HepG2 (cell line): ENCODE measurements around the gene ZC3H7B. TPM values are rescaled to one million over a fixed set of nuclear protein-coding genes. Genes with fewer than 3 reads are reported as not detected.
A peak's percentile ranks its signal among the peaks of the same experiment; 100 is the strongest.

ENCODE experiments used
- ATAC-seq: fragments of 200-7000 bp; cut with Tn5 transposase; 3 replicates; pipeline ENCODE4 v1.9.1; 2020; ENCODE audit warnings: mild to moderate bottlenecking, moderate library complexity
- BruUV-seq: library from RNA; stranded (reverse); fragments of 400-500 nt; replicated peaks from 2 replicates; lab custom pipeline; 2021; lab: Mats Ljungman, UMichigan
- CTCF ChIA-PET: fragments of 300-600 bp; formaldehyde crosslinking; extraction: SDS; loops from one replicate; lab custom pipeline; 2021; ENCODE audit warnings: low total read pairs, inconsistent platforms, low intra/inter-chr PET ratio; lab: Yijun Ruan, JAX
- POLR2A ChIA-PET: fragments of 350-600 bp; sonication (Branson Sonifier 250); formaldehyde crosslinking; loops from one replicate; lab custom pipeline; 2020; ENCODE audit warnings: antibody characterized with exemption, inconsistent platforms; lab: Yijun Ruan, JAX
- DNase-seq: peaks from one replicate; pipeline ENCODE4 v3.0.0-alpha.2; 2015; ENCODE audit warnings: low spot score
- FAIRE-seq: peaks from 3 replicates; lab custom pipeline; 2011; peaks lifted over from hg19 to GRCh38; lab: Jason Lieb, UNC
- H2AFZ ChIP-seq: one replicate; pipeline ENCODE4 v1.6.1; 2011; ENCODE audit warnings: low read length, inconsistent platforms
- H3K27ac ChIP-seq: fragments of 300-600 bp; 3 replicates; pipeline ENCODE4 v1.8.0; 2011; ENCODE audit warnings: mixed run types, mild to moderate bottlenecking, mixed read lengths, low read length, inconsistent platforms; ENCODE audit not compliant: insufficient read depth; ENCODE audit errors: extremely low read length
- H3K27me3 ChIP-seq, 2 experiments: fragments of 200-600 bp in 1 of 2; 2 replicates in 1 of 2; 3 replicates in 1 of 2; pipeline versions ENCODE4 v1.6.0 to v1.8.0; 2011; ENCODE audit warnings: low read length in 2 of 2, mild to moderate bottlenecking in 2 of 2, moderate library complexity in 2 of 2, inconsistent platforms in 1 of 2; ENCODE audit not compliant: insufficient read depth in 2 of 2, control insufficient read depth in 1 of 2
- H3K36me3 ChIP-seq, 2 experiments: fragments of 200-600 bp in 1 of 2; replicated peaks in 1 of 2; 2 replicates in 1 of 2; 3 replicates in 1 of 2; pipeline versions ENCODE4 v1.5.1 to v1.8.0; 2011; ENCODE audit warnings: low read length in 2 of 2, inconsistent platforms in 1 of 2; ENCODE audit not compliant: insufficient read depth in 2 of 2, control insufficient read depth in 1 of 2
- H3K4me1 ChIP-seq: 2 replicates; pipeline ENCODE4 v1.5.1; 2012; ENCODE audit warnings: low read length, inconsistent platforms; ENCODE audit not compliant: insufficient read depth
- H3K4me2 ChIP-seq: 2 replicates; pipeline ENCODE4 v1.6.0; 2011; ENCODE audit warnings: low read depth, low read length, inconsistent platforms
- H3K4me3 ChIP-seq, 3 experiments: fragments of 200-600 bp in 1 of 3; sonication (generic), shearing (Covaris generic) in 1 of 3; replicated peaks in 1 of 3; 2 replicates each; pipeline ENCODE4 v1.5.1; 2011 to 2016; ENCODE audit warnings: low read length in 3 of 3, inconsistent platforms in 2 of 3, low read depth in 2 of 3, mild to moderate bottlenecking in 2 of 3, control low read depth in 1 of 3, mixed read lengths in 1 of 3; ENCODE audit not compliant: insufficient read depth in 1 of 3
- H3K79me2 ChIP-seq: one replicate; pipeline ENCODE4 v1.6.1; 2011; ENCODE audit warnings: low read length, inconsistent platforms; ENCODE audit not compliant: insufficient read depth
- H3K9ac ChIP-seq: 2 replicates; pipeline ENCODE4 v1.6.0; 2011; ENCODE audit warnings: mild to moderate bottlenecking, low read depth, low read length, inconsistent platforms; ENCODE audit not compliant: insufficient read depth
- H3K9me3 ChIP-seq: 2 replicates; pipeline ENCODE4 v1.5.1; 2012; ENCODE audit warnings: mild to moderate bottlenecking, low read length
- H4K20me1 ChIP-seq: 2 replicates; pipeline ENCODE4 v1.6.0; 2011; ENCODE audit warnings: inconsistent platforms, mild to moderate bottlenecking, low read length, moderate library complexity; ENCODE audit not compliant: insufficient read depth
- CENPBD1 ChIP-seq: sonication (generic); formaldehyde crosslinking; IDR thresholded peaks from 2 replicates; pipeline ENCODE4 v1.8.0; 2022; ENCODE audit warnings: missing genetic modification reagents, low read depth, mild to moderate bottlenecking, borderline replicate concordance
- CHD2 ChIP-seq: IDR thresholded peaks from 2 replicates; pipeline ENCODE4 v1.6.1; 2011; ENCODE audit warnings: low read depth, low read length, improper control_type of control experiment
- FLYWCH1 ChIP-seq: sonication (generic); formaldehyde crosslinking; IDR thresholded peaks from 2 replicates; pipeline ENCODE4 v1.8.1; 2023; ENCODE audit warnings: mild to moderate bottlenecking, missing genetic modification reagents
- GTF3A ChIP-seq: sonication (generic); formaldehyde crosslinking; conservative IDR thresholded peaks from 2 replicates; pipeline ENCODE4 v1.4.0; 2020; ENCODE audit warnings: mild to moderate bottlenecking, missing genetic modification reagents
- HOXA7 ChIP-seq: sonication (generic); formaldehyde crosslinking; IDR thresholded peaks from 2 replicates; pipeline ENCODE4 v1.8.1; 2022; ENCODE audit warnings: mild to moderate bottlenecking, missing genetic modification reagents, moderate library complexity
- KLF6 ChIP-seq: IDR thresholded peaks from 2 replicates; pipeline ENCODE4 v1.8.0; 2016; ENCODE audit warnings: missing biosample characterization, missing genetic modification reagents
- PCBP1 ChIP-seq: fragments of 200-400 bp; formaldehyde crosslinking; IDR thresholded peaks from 2 replicates; pipeline ENCODE4 v1.6.1; 2017; ENCODE audit warnings: mild to moderate bottlenecking, low read depth, low read length, borderline replicate concordance
- SP1 ChIP-seq, 2 experiments: fragments of 450-650 bp in 1 of 2; sonication (generic) in 1 of 2; formaldehyde crosslinking in 1 of 2; IDR thresholded peaks; 2 replicates each; pipeline versions ENCODE4 v1.4.0 to v1.6.1; 2016 to 2020; ENCODE audit warnings: missing genetic modification reagents in 1 of 2
- SP5 ChIP-seq: IDR thresholded peaks from 2 replicates; pipeline ENCODE4 v1.6.1; 2016; ENCODE audit warnings: low read depth, borderline replicate concordance
- SUZ12 ChIP-seq: fragments of 150-350 bp; IDR thresholded peaks from 2 replicates; pipeline ENCODE4 v1.6.1; 2014; ENCODE audit warnings: low read depth, low read length
- YY1 ChIP-seq: IDR thresholded peaks from 2 replicates; pipeline ENCODE4 v1.6.1; 2011; ENCODE audit warnings: low read length, low read depth, moderate library complexity, mild to moderate bottlenecking; ENCODE audit not compliant: insufficient read depth, insufficient replicate concordance
- ZFP36L1 ChIP-seq: sonication (generic); formaldehyde crosslinking; IDR thresholded peaks from 2 replicates; pipeline ENCODE4 v1.8.0; 2022; ENCODE audit warnings: mild to moderate bottlenecking, missing genetic modification reagents, moderate library complexity
- ZFP90 ChIP-seq: sonication (generic); formaldehyde crosslinking; IDR thresholded peaks from 2 replicates; pipeline ENCODE4 v1.8.0; 2022; ENCODE audit warnings: missing genetic modification reagents, mild to moderate bottlenecking, inconsistent platforms, borderline replicate concordance
- ZNF136 ChIP-seq: sonication (generic); formaldehyde crosslinking; IDR thresholded peaks from 2 replicates; pipeline ENCODE4 v1.8.1; 2022; ENCODE audit warnings: low read depth, mild to moderate bottlenecking, moderate library complexity, missing genetic modification reagents
- ZNF543 ChIP-seq: sonication (generic); formaldehyde crosslinking; IDR thresholded peaks from 2 replicates; pipeline ENCODE4 v1.4.0; 2020; ENCODE audit warnings: mild to moderate bottlenecking, missing genetic modification reagents
- ZNF605 ChIP-seq: sonication (generic); formaldehyde crosslinking; IDR thresholded peaks from 2 replicates; pipeline ENCODE4 v1.8.0; 2022; ENCODE audit warnings: mild to moderate bottlenecking, missing genetic modification reagents
- ZNF780A ChIP-seq: sonication (generic); formaldehyde crosslinking; IDR thresholded peaks from 2 replicates; pipeline ENCODE4 v1.8.0; 2022; ENCODE audit warnings: mild to moderate bottlenecking, missing genetic modification reagents, moderate library complexity
- ZSCAN25 ChIP-seq: sonication (generic); formaldehyde crosslinking; IDR thresholded peaks from 2 replicates; pipeline ENCODE4 v1.8.0; 2022; ENCODE audit warnings: mild to moderate bottlenecking, missing genetic modification reagents
- ZXDC ChIP-seq: sonication (generic); formaldehyde crosslinking; IDR thresholded peaks from 2 replicates; pipeline ENCODE4 v1.5.0; 2020; ENCODE audit warnings: mild to moderate bottlenecking, missing genetic modification reagents
- WGBS: methylation state at CpG from one replicate; pipeline ENCODE4 v1.1.6; 2017; ENCODE audit warnings: low lambda C conversion rate; 5-methylcytosine and 5-hydroxymethylcytosine counted together
- in situ Hi-C: cut with HindIII; loops from 2 replicates; pipeline ENCODE4 v1.10.0; 2017; ENCODE audit warnings: low pct_unique_long_range_greater_than_20kb; ENCODE audit not compliant: extremely low pct_ligation_motif_present
- intact Hi-C: fragments of 100-400 bp; cut with micrococcal nuclease; formaldehyde crosslinking; loops from one replicate; pipeline ENCODE4 v1.10.0; 2022; ENCODE audit not compliant: unreplicated experiment
- polyA plus RNA-seq, 8 experiments: library from polyadenylated mRNA; depleted of rRNA in 3 of 8; stranded (reverse) in 7 of 8; unstranded in 1 of 8; fragments of >200 nt; fragmentation: Illumina TruSeq in 4 of 8; extraction: Trizol in 4 of 8; gene quantifications; 2 replicates each; pipeline versions ENCODE4 v1.2.1 to v1.2.3, GENCODE V29; 2011 to 2016; ENCODE audit warnings: low read depth in 4 of 8, missing spikeins in 1 of 8, mixed read lengths in 1 of 8; ENCODE audit not compliant: insufficient read depth in 1 of 8
- total RNA-seq, 5 experiments: library from RNA; depleted of rRNA; stranded (reverse); fragments of >200 nt; fragmentation: Illumina TruSeq; extraction: Trizol; gene quantifications; 2 replicates each; pipeline ENCODE4 v1.2.3, GENCODE V29; 2016; ENCODE audit warnings: low read depth in 1 of 5
- TF ChIP-seq, protein P1 (sequence below): sonication (generic); formaldehyde crosslinking; conservative IDR thresholded peaks from 2 replicates; pipeline ENCODE4 v1.8.1; 2023; ENCODE audit warnings: missing genetic modification reagents

Gene ZC3H7B
- total and polyA plus RNA-seq, 2 of the 13 experiments (the other 11 are each of a cell fraction or from before 2014, with no cell fraction given) = 26.4 to 37.2 TPM

- ATAC-seq = peak; percentile 89
- no peaks in the 10 kb centered on the region for H3K9me3 ChIP-seq
- peak overlapping the region; percentile 68 for H3K4me2 ChIP-seq
- ChIA-PET POLR2A (interaction anchor here (0.9 to 7.5 kb wide), 7 partner anchors 11 to 81 kb away, joined by 3 to 135 read pairs (median 4); partner anchors contain the start of genes RANGAP1, TEF and TOB2), CTCF (no interaction called here)
- no TSS peak for BruUV-seq
- no peak overlapping the region for H3K27ac ChIP-seq
- WGBS = 4% methylated on average over 7 of the region's 21 CpGs
- peak; percentile 18 for FAIRE-seq
- no peaks in the 10 kb centered on the region for H3K36me3 ChIP-seq
- DNase-seq = peak; percentile 80
- no peaks in the 10 kb centered on the region; a peak in 1 of 5 replicates for H3K27me3 ChIP-seq
- H2AFZ ChIP-seq = no peak overlapping the region
- peak overlapping the region in 2 of 3 experiments; percentile 34 to 61; a peak in 3 of 6 replicates for H3K4me3 ChIP-seq
- in situ Hi-C loops = no loop called here
- peaks cover 53% of the 10 kb centered on the region for H3K4me1 ChIP-seq
- peak overlapping the region; percentile 12 for H3K9ac ChIP-seq
- no peaks in the 10 kb centered on the region for H3K79me2 ChIP-seq
- H4K20me1 ChIP-seq = no peaks in the 10 kb centered on the region
- intact Hi-C loops = loop anchor here (10.0 kb wide), 1 partner anchor 62 kb away; the partner anchor contains the start of gene ZC3H7B
- TF ChIP-seq ZNF605 (CRISPR knock-in tag) = 0 out of 2 replicates have a peak, but pooled peaks have one; percentile 23
- TF ChIP-seq GTF3A (CRISPR knock-in tag) = no peak
- TF ChIP-seq KLF6 (CRISPR knock-in tag) = no peak
- peak; percentile 38 for TF ChIP-seq YY1
- TF ChIP-seq ZFP36L1 (CRISPR knock-in tag) = no peak
- TF ChIP-seq PCBP1 = no peak
- no peak for TF ChIP-seq SP1 (IDR thresholded peaks at IDR 0.05)
- 0 out of 2 replicates have a peak, but pooled peaks have one; percentile 32 for TF ChIP-seq SP1 (CRISPR knock-in tag; IDR thresholded peaks at IDR 0.05)
- no peak for TF ChIP-seq HOXA7 (CRISPR knock-in tag)
- no peak for TF ChIP-seq SP5 (CRISPR knock-in tag)
- no peak for TF ChIP-seq ZSCAN25
- no peak for TF ChIP-seq SUZ12
- no peak for TF ChIP-seq ZNF136 (CRISPR knock-in tag)
- TF ChIP-seq ZFP90 (CRISPR knock-in tag) = no peak
- no peak for TF ChIP-seq CHD2
- TF ChIP-seq ZNF780A (CRISPR knock-in tag) = 0 out of 2 replicates have a peak, but pooled peaks have one; percentile 30
- no peak for TF ChIP-seq CENPBD1 (CRISPR knock-in tag)
- no peak for TF ChIP-seq ZXDC (CRISPR knock-in tag)
- TF ChIP-seq FLYWCH1 (CRISPR knock-in tag) = no peak
- TF ChIP-seq ZNF543 (CRISPR knock-in tag) = peak; percentile 62; the same call in 1 of the 2 replicates
- TF ChIP-seq, protein P1, sequence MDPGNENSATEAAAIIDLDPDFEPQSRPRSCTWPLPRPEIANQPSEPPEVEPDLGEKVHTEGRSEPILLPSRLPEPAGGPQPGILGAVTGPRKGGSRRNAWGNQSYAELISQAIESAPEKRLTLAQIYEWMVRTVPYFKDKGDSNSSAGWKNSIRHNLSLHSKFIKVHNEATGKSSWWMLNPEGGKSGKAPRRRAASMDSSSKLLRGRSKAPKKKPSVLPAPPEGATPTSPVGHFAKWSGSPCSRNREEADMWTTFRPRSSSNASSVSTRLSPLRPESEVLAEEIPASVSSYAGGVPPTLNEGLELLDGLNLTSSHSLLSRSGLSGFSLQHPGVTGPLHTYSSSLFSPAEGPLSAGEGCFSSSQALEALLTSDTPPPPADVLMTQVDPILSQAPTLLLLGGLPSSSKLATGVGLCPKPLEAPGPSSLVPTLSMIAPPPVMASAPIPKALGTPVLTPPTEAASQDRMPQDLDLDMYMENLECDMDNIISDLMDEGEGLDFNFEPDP = no peak
Observed at GRCh38 chr22:41367039-41367679, 65.8 kb downstream of the ZC3H7B start.
